HEK293 (cell line): ENCODE results near the gene CADM1.
A peak's percentile ranks its signal among the peaks of the same experiment; 100 is the strongest.

Experiments
- CTCF ChIA-PET: fragments of 350-600 bp; formaldehyde crosslinking; extraction: SDS; loops from one replicate; lab custom pipeline; 2021; ENCODE audit warnings: antibody characterized with exemption; lab: Yijun Ruan, JAX
- POLR2A ChIA-PET: fragments of 300-600 bp; formaldehyde crosslinking; extraction: SDS; loops from one replicate; lab custom pipeline; 2020; ENCODE audit warnings: antibody characterized with exemption, inconsistent platforms; lab: Yijun Ruan, JAX
- H3K27ac ChIP-seq: fragments of 200-500 bp; sonication (Bioruptor generic); 2 replicates; pipeline ENCODE4 v1.5.1; 2014; ENCODE audit warnings: low read depth, low read length, control low read depth, inconsistent platforms; ENCODE audit errors: extremely low read depth
- H3K36me3 ChIP-seq, 2 experiments: fragments of 200-500 bp in 1 of 2; sonication (Bioruptor generic) in 1 of 2; 1 replicate in 1 of 2; 2 replicates in 1 of 2; pipeline ENCODE4 v1.5.1; 2014 to 2017; ENCODE audit warnings: inconsistent platforms in 2 of 2, low read length in 2 of 2; ENCODE audit not compliant: control insufficient read depth in 2 of 2, insufficient read depth in 1 of 2
- H3K4me1 ChIP-seq: fragments of 200-500 bp; sonication (Bioruptor generic); 2 replicates; pipeline ENCODE4 v1.5.1; 2014; ENCODE audit warnings: mild to moderate bottlenecking, low read length, inconsistent platforms; ENCODE audit not compliant: control insufficient read depth, insufficient read depth
- H3K4me3 ChIP-seq: 2 replicates; pipeline ENCODE4 v1.5.1; 2011; ENCODE audit warnings: low read depth, mild to moderate bottlenecking, control low read depth, low read length, moderate library complexity
- H3K9me3 ChIP-seq: fragments of 200-500 bp; sonication (Bioruptor generic); 2 replicates; pipeline ENCODE4 v1.5.1; 2014; ENCODE audit warnings: low read depth, low read length, inconsistent platforms; ENCODE audit not compliant: control insufficient read depth, insufficient read depth
- KLF7 ChIP-seq: fragments of 450-650 bp; formaldehyde crosslinking; IDR thresholded peaks from 2 replicates; pipeline ENCODE4 v1.5.1; 2016; ENCODE audit warnings: missing biosample characterization, missing genetic modification characterization, borderline replicate concordance
- KLF8 ChIP-seq: fragments of 450-650 bp; formaldehyde crosslinking; IDR thresholded peaks from 2 replicates; pipeline ENCODE4 v1.5.1; 2016; ENCODE audit warnings: missing biosample characterization, missing genetic modification characterization
- OSR2 ChIP-seq: fragments of 450-650 bp; formaldehyde crosslinking; IDR thresholded peaks from 2 replicates; pipeline ENCODE4 v1.5.1; 2016; ENCODE audit warnings: missing biosample characterization, missing genetic modification characterization
- TRIM28 ChIP-seq: IDR thresholded peaks from 2 replicates; pipeline ENCODE4 v1.6.1; 2011; ENCODE audit warnings: low read length, control low read depth, borderline replicate concordance
- ZBTB17 ChIP-seq: fragments of 450-650 bp; formaldehyde crosslinking; IDR thresholded peaks from 2 replicates; pipeline ENCODE4 v1.5.1; 2016; ENCODE audit warnings: missing biosample characterization, missing genetic modification characterization
- ZIC2 ChIP-seq: fragments of 450-650 bp; formaldehyde crosslinking; IDR thresholded peaks from 2 replicates; pipeline ENCODE4 v1.5.1; 2016; ENCODE audit warnings: missing biosample characterization, missing genetic modification characterization
- ZNF114 ChIP-seq: fragments of 450-650 bp; formaldehyde crosslinking; IDR thresholded peaks from 2 replicates; pipeline ENCODE4 v1.5.0; 2017; ENCODE audit warnings: missing biosample characterization, missing genetic modification characterization
- ZNF202 ChIP-seq: fragments of 450-650 bp; formaldehyde crosslinking; IDR thresholded peaks from 2 replicates; pipeline ENCODE4 v1.5.1; 2016; ENCODE audit warnings: missing biosample characterization, missing genetic modification characterization, borderline replicate concordance
- ZNF514 ChIP-seq: fragments of 450-650 bp; formaldehyde crosslinking; IDR thresholded peaks from 2 replicates; pipeline ENCODE4 v1.5.1; 2016; ENCODE audit warnings: missing biosample characterization, missing genetic modification characterization
- ZNF529 ChIP-seq: fragments of 450-650 bp; formaldehyde crosslinking; IDR thresholded peaks from 2 replicates; pipeline ENCODE4 v1.5.1; 2017; ENCODE audit warnings: missing genetic modification characterization, missing biosample characterization; ENCODE audit not compliant: insufficient replicate concordance
- ZNF610 ChIP-seq: fragments of 450-650 bp; formaldehyde crosslinking; IDR thresholded peaks from 2 replicates; pipeline ENCODE4 v1.5.1; 2016; ENCODE audit warnings: missing biosample characterization, missing genetic modification characterization, borderline replicate concordance
- ZNF629 ChIP-seq: fragments of 450-650 bp; formaldehyde crosslinking; IDR thresholded peaks from 2 replicates; pipeline ENCODE4 v1.5.1; 2017; ENCODE audit warnings: missing biosample characterization, missing genetic modification characterization
- ZSCAN23 ChIP-seq: fragments of 450-650 bp; formaldehyde crosslinking; IDR thresholded peaks from 2 replicates; pipeline ENCODE4 v1.5.1; 2016; ENCODE audit warnings: missing biosample characterization, missing genetic modification characterization
- TF ChIP-seq, protein P1 (sequence below): fragments of 450-650 bp; formaldehyde crosslinking; IDR thresholded peaks from 2 replicates; pipeline ENCODE4 v1.5.1; 2017; ENCODE audit warnings: missing biosample characterization, missing genetic modification characterization
- TF ChIP-seq, protein P2 (sequence below): fragments of 450-650 bp; formaldehyde crosslinking; IDR thresholded peaks from 2 replicates; pipeline ENCODE4 v1.5.1; 2016; ENCODE audit warnings: missing biosample characterization, missing genetic modification characterization, low read depth
- TF ChIP-seq, protein P3 (sequence below): fragments of 450-650 bp; formaldehyde crosslinking; IDR thresholded peaks from 2 replicates; pipeline ENCODE4 v1.5.1; 2016; ENCODE audit warnings: missing biosample characterization, missing genetic modification characterization, borderline replicate concordance
- TF ChIP-seq, protein P4 (sequence below): fragments of 450-650 bp; formaldehyde crosslinking; IDR thresholded peaks from 2 replicates; pipeline ENCODE4 v1.5.1; 2016; ENCODE audit warnings: missing biosample characterization, missing genetic modification characterization, low read depth
- TF ChIP-seq, protein P5 (sequence below): fragments of 450-650 bp; formaldehyde crosslinking; IDR thresholded peaks from 2 replicates; pipeline ENCODE4 v1.5.1; 2016; ENCODE audit warnings: missing biosample characterization, missing genetic modification characterization

The CADM1 gene

DNA sequence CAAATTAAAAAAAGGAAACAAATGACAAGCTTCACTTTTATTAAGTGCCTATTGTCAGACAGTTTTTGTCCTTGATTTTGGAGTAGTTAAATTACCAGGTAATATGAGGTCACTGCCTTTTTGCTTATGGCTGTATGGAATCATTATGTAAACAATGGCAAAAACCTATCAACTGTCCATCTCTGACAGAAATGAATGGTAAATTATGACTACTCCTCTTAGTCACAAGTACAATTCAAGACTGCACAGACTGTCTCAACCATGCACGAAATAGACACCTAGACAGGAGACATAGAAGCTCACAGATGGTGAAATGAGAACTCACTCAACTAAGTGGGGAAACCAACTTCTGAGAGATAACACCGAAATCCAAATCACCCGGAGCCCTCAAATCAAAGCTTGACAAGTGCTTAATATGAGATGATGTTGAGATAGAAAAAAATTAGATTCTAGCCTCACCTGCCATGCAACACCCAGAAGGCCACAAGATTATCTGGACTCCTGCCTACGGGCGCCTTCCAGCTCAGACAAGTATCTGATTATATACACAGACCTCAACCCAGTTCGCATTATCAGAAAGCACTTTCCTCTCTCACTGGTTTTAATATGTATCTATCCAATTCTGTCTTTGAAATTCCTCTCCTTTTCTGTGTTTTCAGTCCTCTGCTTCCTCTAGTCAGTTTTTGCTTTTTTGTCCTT is 199.3 kb downstream of the CADM1 start:
- ChIA-PET CTCF (interaction anchor here (0.5 to 1.4 kb wide), 6 partner anchors 11 to 1328 kb away, joined by 3 to 4 read pairs (median 4); no protein-coding TSS in a partner anchor), POLR2A (interaction anchor here (0.6 kb wide), 1 partner anchor 904 kb away, joined by 3 read pairs; no protein-coding TSS in a partner anchor)
- H3K4me1 ChIP-seq = peaks cover 17% of the 10 kb centered on the region
- TF ChIP-seq KLF8 (tag by site-specific recombination) (no peak), ZBTB17 (peak; percentile 36), ZNF514 (no peak), ZNF629 (0 out of 2 replicates have a peak, but pooled peaks have one; percentile 39), TRIM28 (peak; percentile 65; the same call in 1 of the 2 replicates)
- TF ChIP-seq, protein P1, sequence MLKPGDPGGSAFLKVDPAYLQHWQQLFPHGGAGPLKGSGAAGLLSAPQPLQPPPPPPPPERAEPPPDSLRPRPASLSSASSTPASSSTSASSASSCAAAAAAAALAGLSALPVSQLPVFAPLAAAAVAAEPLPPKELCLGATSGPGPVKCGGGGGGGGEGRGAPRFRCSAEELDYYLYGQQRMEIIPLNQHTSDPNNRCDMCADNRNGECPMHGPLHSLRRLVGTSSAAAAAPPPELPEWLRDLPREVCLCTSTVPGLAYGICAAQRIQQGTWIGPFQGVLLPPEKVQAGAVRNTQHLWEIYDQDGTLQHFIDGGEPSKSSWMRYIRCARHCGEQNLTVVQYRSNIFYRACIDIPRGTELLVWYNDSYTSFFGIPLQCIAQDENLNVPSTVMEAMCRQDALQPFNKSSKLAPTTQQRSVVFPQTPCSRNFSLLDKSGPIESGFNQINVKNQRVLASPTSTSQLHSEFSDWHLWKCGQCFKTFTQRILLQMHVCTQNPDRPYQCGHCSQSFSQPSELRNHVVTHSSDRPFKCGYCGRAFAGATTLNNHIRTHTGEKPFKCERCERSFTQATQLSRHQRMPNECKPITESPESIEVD (tag by site-specific recombination) = peak; percentile 35; the same call in 1 of the 2 replicates
- TF ChIP-seq, protein P2, sequence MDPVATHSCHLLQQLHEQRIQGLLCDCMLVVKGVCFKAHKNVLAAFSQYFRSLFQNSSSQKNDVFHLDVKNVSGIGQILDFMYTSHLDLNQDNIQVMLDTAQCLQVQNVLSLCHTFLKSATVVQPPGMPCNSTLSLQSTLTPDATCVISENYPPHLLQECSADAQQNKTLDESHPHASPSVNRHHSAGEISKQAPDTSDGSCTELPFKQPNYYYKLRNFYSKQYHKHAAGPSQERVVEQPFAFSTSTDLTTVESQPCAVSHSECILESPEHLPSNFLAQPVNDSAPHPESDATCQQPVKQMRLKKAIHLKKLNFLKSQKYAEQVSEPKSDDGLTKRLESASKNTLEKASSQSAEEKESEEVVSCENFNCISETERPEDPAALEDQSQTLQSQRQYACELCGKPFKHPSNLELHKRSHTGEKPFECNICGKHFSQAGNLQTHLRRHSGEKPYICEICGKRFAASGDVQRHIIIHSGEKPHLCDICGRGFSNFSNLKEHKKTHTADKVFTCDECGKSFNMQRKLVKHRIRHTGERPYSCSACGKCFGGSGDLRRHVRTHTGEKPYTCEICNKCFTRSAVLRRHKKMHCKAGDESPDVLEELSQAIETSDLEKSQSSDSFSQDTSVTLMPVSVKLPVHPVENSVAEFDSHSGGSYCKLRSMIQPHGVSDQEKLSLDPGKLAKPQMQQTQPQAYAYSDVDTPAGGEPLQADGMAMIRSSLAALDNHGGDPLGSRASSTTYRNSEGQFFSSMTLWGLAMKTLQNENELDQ (tag by site-specific recombination) = no peak
- TF ChIP-seq, protein P3, sequence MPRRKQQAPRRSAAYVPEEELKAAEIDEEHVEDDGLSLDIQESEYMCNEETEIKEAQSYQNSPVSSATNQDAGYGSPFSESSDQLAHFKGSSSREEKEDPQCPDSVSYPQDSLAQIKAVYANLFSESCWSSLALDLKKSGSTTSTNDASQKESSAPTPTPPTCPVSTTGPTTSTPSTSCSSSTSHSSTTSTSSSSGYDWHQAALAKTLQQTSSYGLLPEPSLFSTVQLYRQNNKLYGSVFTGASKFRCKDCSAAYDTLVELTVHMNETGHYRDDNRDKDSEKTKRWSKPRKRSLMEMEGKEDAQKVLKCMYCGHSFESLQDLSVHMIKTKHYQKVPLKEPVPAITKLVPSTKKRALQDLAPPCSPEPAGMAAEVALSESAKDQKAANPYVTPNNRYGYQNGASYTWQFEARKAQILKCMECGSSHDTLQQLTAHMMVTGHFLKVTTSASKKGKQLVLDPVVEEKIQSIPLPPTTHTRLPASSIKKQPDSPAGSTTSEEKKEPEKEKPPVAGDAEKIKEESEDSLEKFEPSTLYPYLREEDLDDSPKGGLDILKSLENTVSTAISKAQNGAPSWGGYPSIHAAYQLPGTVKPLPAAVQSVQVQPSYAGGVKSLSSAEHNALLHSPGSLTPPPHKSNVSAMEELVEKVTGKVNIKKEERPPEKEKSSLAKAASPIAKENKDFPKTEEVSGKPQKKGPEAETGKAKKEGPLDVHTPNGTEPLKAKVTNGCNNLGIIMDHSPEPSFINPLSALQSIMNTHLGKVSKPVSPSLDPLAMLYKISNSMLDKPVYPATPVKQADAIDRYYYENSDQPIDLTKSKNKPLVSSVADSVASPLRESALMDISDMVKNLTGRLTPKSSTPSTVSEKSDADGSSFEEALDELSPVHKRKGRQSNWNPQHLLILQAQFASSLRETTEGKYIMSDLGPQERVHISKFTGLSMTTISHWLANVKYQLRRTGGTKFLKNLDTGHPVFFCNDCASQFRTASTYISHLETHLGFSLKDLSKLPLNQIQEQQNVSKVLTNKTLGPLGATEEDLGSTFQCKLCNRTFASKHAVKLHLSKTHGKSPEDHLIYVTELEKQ (tag by site-specific recombination) = peak; percentile 55; the same call in 1 of the 2 replicates
- TF ChIP-seq, protein P4, sequence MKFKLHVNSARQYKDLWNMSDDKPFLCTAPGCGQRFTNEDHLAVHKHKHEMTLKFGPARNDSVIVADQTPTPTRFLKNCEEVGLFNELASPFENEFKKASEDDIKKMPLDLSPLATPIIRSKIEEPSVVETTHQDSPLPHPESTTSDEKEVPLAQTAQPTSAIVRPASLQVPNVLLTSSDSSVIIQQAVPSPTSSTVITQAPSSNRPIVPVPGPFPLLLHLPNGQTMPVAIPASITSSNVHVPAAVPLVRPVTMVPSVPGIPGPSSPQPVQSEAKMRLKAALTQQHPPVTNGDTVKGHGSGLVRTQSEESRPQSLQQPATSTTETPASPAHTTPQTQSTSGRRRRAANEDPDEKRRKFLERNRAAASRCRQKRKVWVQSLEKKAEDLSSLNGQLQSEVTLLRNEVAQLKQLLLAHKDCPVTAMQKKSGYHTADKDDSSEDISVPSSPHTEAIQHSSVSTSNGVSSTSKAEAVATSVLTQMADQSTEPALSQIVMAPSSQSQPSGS (tag by site-specific recombination) = 0 out of 2 replicates have a peak, but pooled peaks have one; percentile 6
- no peaks in the 10 kb centered on the region for H3K9me3 ChIP-seq
- H3K4me3 ChIP-seq = no peak overlapping the region
- H3K36me3 ChIP-seq = no peaks in the 10 kb centered on the region
- H3K27ac ChIP-seq = no peak overlapping the region

DNA sequence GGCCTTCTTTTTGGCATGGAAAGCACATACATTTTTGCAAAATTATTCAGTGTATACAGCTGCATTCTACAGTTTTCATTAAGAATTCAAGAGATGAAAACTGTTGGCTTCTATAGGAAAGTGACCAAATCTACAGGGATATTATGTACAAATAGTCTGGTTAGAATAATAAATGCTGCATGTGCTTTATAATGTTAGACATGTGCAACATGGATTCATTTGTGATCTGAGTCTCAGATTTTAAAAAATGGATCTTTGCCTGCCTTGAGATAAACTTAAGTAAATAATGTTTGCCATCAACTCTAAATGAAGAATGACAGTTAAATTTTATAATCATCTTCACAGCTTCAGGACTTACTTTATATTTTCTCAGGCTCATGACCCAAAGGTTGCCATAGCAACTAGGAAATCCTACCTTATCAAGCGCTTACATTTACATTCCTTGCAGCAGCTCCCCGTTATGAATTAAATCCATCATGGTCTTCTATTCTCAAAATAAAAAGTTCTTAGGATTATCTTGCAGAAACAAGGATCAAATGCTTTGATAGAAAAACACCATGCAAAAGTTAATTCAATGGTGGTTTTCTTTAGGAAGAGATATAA is 200.2 kb downstream of the CADM1 start:
- POLR2A ChIA-PET = no interaction called here
- no peak overlapping the region for H3K4me3 ChIP-seq
- H3K4me1 ChIP-seq = peaks cover 17% of the 10 kb centered on the region
- H3K27ac ChIP-seq = no peak overlapping the region
- H3K9me3 ChIP-seq = no peaks in the 10 kb centered on the region
- no peaks in the 10 kb centered on the region for H3K36me3 ChIP-seq
- CTCF ChIA-PET = interaction anchor here (1.0 to 1.4 kb wide), 2 partner anchors 20 to 29 kb away, joined by 3 to 4 read pairs; no protein-coding TSS in a partner anchor
- no peak for TF ChIP-seq OSR2 (tag by site-specific recombination)
- no peak for TF ChIP-seq ZIC2
- TF ChIP-seq, protein P4 (tag by site-specific recombination) = no peak
- TF ChIP-seq, protein P5, sequence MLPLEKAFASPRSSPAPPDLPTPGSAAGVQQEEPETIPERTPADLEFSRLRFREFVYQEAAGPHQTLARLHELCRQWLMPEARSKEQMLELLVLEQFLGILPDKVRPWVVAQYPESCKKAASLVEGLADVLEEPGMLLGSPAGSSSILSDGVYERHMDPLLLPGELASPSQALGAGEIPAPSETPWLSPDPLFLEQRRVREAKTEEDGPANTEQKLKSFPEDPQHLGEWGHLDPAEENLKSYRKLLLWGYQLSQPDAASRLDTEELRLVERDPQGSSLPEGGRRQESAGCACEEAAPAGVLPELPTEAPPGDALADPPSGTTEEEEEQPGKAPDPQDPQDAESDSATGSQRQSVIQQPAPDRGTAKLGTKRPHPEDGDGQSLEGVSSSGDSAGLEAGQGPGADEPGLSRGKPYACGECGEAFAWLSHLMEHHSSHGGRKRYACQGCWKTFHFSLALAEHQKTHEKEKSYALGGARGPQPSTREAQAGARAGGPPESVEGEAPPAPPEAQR (tag by site-specific recombination) = no peak
- TF ChIP-seq ZNF114 (tag by site-specific recombination) = no peak
- TF ChIP-seq ZNF202 (tag by site-specific recombination) = no peak
- TF ChIP-seq ZNF610 (tag by site-specific recombination) = no peak
- no peak for TF ChIP-seq ZNF529 (tag by site-specific recombination)
- TF ChIP-seq KLF7 (tag by site-specific recombination) = no peak
- no peak for TF ChIP-seq ZSCAN23 (tag by site-specific recombination)
